Activated naive CD4-positive, alpha-beta T cell (primary cell): ENCODE data around the gene PPIE.

Source experiments
- DNase-seq, 4 experiments: peaks; one replicate each; lab custom pipeline; 2025; lab: John Stamatoyannopoulos, UW

The PPIE gene

DNA sequence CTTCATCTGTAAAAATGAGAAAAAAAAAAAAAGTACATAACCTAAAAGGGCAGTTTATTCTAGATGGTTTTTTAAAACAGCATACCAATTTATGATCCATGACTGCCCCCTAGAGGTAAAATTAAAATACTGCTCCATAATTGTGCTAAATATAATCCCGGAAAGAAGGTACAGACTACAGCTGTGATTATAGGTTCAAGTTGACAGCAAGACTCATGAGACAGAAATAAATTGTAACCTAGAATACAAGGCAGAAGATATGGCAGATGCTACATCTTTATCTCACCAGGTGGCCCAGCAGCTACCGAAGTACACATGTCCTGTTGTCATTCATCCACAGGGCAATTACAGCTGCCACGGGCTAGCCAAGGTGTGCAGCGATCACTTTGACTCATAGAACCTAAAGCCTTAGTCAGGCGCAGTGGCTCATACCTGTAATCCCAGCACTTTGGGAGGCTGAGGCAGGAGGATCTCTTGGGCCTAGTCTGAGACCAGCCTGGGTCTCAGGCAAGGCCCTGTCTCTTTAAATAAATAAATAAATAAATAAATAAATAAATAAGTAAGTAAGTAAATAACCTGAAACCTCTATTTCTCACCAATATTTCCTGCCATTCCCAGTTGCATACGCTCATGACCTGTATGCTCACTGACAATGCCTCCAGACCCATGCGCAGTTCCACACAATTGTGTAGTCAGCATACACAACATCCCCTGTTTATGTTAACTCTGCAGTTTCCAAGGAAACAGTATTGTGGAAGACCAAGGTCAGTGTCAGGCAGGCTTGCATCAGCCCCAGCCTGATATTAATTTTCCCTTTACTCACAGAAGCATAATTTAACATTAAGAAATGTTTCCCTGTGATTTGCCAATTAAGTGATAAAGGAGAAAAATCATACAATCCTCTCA, 18.3 kb upstream of the PPIE start:
- DNase-seq: no peak

- no peak for DNase-seq
Measured at GRCh38 chr1:39721664-39722063, 17.0 kb upstream of the PPIE start.

DNA sequence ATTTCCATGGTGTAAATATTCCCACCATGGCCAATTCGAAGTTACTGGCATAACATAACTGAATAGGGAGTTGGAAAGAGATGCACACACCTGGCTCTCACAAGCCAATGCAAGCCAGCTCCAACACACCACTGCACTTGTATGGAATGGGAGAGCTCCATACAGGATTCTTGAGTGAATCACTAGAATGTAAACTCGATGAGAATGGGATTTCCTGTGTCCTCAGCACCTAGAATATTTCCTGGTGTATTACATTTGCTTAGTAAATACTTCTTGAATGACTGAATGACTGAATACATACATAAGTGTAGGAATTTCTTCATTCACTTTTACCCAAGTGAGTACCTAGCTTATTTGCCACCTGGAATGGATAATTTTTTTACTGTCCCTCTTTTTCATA, 16.2 kb upstream of the PPIE start:
- DNase-seq: no peak

DNA sequence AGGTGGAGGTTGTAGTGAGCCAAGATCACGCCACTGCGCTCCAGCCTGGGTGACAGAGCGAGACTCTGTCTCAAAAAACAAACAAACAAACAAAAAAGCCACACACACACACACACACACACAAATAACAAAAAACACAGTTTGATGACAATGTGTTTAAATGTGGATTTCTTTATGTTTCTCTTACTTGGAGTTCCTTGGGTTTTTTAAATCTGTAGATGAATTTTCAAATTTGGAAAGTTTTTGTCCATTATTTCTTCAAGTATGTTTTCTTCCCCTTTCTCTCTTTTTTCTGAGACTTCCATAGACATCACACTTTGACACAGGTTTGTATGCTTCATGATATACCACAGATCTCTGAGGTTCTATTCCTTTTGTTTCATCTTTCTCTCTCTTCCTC, 12.1 kb upstream of the PPIE start:
- DNase-seq: no peak

DNA sequence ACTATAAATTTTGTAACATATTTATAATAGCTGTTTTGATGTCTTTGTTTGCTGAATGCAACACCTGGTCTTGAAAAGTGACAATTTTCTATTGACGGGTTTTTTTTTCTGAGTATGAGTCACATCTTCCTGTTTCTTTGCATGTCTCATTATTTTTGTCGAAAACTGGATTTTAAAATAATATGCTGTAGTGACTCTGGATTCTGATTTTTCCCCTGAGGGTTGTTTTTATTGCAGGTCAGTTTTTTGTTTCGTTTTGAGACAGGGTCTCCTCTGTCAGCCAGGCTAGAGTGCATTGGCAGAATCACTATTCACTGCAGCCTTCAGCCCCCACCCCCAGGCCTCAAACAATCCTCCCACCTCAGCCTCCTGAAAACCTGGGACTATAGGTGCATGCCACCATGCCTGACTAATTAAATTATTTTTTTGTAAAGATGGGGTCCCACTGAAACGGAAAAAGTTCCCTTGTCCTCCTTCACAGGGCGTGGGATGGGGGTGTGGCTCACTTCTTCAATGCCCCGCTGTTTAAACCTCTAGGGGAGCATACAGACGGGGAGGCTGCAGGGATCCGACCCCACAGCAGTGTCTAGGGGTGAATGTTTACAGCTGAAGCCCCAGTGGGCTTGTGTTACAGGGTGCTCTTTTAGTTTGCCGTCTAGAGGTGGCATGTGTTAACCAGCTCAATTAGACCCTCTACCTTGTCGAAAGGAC, 11.3 kb upstream of the PPIE start:
- DNase-seq: no peak

- no peak for DNase-seq
Measured at GRCh38 chr1:39727932-39728317, 10.8 kb upstream of the PPIE start.

DNA sequence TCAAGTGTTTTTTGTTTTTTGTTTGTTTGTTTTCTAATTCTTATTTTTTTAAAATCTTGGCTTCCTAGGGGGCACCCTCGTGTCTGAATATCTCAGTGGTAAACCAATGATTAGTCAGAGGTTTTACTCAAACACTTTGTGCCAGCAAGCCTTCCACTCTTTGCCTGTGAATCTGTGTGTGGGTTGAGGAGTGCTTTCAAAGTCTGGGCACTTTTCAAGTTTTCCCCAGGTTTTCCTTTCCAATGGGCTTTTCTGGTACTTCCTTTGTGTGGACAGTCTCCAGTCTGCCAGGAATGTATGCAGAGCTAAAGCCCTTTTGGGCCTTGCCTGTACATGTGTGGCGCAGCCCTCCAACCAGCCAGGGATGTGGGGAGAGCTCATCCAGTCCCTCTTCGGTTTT, 9.7 kb upstream of the PPIE start:
- no peak for DNase-seq

DNA sequence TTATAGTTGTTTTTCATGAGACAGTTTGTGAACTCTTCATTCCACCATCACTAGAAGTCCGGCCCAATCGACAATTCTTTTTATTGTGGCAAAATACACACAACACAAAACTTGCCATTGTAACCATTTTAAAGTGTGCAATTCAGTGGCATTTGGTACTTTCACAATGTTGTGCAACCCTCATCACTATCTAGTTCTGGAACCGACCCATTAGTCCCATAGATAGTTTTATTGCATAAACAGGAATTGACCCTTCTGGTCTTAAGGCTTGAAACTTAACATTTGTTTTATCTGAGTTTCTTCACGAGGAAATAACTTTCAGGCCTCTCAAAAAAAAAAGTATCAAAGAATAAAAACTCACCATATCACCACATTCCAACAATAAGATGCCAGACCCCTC, 8.8 kb upstream of the PPIE start:
- no peak for DNase-seq

GRCh38 chr1:39732730-39733129, 6.0 kb upstream of the PPIE start:
- no peak for DNase-seq

DNA sequence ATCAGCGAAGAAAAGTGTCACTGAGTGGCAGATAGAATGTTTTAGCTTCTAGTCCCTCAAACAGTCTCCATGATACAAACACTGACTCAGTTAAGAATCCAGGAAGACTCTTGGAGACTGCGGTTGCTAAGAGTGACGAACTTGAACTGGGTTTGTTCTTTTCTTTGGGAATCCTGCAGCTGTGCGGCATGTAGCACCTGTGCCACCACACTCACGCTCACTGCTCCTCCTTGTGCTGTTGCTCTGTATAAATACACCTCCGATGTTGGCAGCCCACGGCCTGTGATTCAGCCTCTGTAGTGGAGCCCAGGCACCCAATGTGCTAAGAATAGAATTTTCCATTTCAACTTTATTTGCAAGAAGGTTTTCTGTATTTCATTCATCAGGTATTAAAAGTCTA, 5.5 kb upstream of the PPIE start:
- no peak for DNase-seq

DNA sequence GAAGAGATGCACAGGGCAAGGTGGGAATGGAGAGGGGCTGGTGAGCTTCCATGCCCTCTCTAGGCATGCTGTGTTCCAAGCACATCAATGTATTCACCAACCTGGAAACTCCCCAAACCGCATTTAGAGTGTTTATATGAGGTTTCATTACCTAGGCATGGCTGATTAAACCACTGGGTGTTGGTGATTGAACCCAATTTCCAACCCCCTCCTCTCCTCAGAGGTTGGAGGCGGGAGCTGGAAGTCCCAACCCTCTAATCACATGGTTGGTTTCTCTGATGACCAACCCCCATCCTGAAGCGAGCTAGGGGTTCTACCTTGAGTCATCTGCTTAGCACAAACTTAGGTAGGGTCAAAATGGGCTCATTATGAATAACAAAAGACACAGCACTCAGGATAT, 3.0 kb upstream of the PPIE start:
- DNase-seq: no peak

- no peak for DNase-seq
Measured at GRCh38 chr1:39737546-39738169, 1.0 kb upstream of the PPIE start.

DNA sequence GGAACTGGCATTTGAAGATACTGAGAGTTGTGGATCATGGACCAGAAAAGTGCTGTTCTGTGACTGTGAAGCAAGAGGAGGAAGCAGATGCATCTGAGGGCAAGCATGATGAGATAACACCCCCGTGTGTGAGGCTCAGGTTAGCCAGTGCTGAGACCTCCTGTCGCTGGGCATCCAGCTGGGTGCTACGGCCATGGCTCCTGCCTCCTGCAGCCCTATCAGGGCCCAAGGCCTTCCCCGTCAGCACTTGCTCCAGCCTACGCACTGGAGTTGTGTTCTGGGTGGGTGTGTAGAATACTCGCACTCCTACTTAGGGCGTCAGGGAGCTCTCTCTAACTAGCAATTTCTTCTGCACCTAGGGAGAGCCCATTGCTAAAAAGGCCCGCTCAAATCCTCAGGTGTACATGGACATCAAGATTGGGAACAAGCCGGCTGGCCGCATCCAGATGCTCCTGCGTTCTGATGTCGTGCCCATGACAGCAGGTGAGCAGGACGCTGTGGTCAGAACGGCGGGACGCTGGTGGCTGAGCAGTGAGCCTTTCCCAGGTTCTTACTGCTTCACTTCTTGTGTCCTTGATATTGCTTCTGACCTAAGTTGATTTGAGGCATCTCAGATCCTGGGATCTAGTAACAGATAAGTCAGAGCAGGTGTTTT, 6.5 kb downstream of the PPIE start:
- DNase-seq: no peak

- DNase-seq: no peak
Measured at GRCh38 chr1:39751595-39751994, 12.9 kb downstream of the PPIE start.

DNA sequence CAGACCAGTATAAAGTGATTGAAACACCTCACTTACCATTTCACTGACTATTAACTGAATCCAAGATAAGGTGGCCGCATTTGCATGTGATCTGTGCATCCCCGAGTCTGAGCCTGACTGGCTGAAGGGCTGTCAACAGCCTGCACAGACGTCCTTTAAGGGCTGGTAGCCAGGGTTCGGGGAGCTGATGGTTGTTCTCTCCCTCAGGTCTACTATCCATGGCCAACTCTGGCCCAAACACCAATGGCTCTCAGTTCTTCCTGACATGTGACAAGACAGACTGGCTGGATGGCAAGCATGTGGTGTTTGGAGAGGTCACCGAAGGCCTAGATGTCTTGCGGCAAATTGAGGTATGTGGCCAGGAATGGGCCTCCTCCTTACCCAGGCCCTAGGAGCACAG, 14.0 kb downstream of the PPIE start:
- DNase-seq: no peak

DNA sequence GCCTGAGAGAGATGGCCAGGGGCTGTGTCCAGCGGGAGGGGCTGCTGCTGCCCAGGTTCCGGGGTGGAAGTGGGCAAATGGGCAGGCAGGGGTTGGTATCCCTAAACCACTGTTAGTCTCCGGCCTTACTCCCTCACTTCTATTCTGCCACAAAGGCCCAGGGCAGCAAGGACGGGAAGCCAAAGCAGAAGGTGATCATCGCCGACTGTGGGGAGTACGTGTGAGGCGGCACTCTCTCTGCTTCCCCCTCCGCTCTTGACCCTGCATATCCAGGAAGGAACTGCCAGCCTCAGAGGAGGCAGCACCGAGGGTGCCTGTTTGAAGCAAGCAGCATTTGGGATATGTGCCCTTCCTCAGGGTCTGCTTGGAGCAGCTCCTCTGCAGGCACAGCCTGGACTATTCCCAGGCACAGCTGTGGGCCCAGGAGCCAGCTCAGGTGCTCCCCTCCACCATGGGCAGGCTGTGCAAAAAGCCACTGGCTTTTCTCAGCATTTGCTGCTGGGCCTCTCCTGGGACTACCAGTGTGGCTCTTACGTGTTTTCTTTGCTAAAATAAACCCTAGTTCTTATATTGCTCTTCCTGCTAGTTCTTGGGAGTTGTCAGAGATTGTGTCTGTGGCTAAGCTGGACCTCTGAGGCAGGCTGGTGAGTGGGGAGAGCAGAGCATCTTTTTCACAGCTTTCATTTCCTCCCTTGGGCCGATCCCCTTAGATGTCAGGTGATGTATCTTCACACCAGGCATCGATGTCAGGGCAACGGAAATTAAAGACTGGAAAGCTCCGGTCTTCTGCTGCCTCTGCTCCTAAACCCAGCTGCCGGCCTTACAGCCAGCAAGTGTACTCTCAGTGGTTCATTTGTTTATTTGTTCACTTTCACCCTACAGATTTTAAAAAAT, 14.7 kb downstream of the PPIE start:
- no peak for DNase-seq

DNA sequence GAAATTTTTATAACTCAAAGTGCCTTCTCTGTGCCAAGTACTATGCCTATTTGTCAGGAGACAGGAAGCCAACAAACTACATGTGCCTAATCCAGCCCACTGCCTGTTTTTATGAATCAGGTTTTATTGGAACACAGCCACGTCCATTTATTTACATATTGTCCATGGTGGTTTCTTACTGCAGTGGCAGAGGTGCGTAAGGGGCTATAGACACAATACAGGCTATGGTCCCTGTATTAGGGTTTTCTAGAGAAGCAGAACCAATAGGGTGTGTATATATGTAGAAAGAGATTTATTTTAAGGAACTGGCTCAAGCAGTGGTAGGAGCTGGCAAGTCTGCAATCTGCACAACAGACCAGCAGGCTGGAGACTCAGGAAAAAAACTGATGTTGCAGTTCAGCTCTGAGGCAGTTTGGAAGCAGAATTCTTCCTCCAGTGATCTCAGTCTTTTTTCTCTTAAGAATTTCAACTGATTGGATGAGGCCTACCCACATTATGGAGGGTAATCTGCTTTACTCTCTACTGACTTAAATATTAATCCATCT, 15.4 kb downstream of the PPIE start:
- DNase-seq: no peak

GRCh38 chr1:39754906-39755504, 16.3 kb downstream of the PPIE start:
- DNase-seq: no peak

- DNase-seq: no peak
Measured at GRCh38 chr1:39755965-39756659, 17.4 kb downstream of the PPIE start.

DNA sequence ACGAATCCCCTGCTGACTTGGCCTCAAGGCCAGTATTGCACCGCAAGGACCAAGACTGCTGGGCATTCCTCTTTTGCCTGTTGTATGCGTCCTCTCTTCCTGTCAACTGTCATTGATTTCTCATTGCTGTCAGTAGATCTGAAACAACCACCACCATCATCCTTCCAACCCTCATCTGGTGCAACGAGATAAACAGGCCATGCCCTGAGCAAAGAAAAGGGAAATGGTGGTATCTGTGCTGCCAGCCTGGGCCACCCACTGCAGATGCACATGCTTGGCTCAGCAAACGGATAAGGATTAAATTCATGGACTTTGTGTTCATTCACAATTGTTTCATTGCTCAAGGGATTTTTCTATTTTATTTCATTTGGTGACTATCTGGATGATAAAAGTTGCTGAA, 18.8 kb downstream of the PPIE start:
- DNase-seq: no peak
